SHP77 treated with DMSO at 0.1 percent for 48 hours (cell line): ENCODE measurements around the gene SNRPF.
"Not testable (repeated sequence)": the region's sequence is repeated elsewhere in the genome, so short reads cannot be mapped to it uniquely, and the experiment has no call there.

Experiments used
- DNase-seq: peaks from one replicate; lab custom pipeline; 2025; lab: John Stamatoyannopoulos, UW

Gene SNRPF

GRCh38 chr12:95858451-95859343 lies at the start of gene SNRPF:
SNRPF (plus strand) TSS chr12:95858952; CDS start chr12:95859074, 122 bp downstream.
- peak; percentile 83 for DNase-seq

GRCh38 chr12:95809000-95809680 lies 49.6 kb upstream of the SNRPF start:
- no peak for DNase-seq

- no peak for DNase-seq
These were observed 48.3 kb upstream of the SNRPF start for GRCh38 chr12:95810411-95810810.

GRCh38 chr12:95812155-95812554 lies 46.6 kb upstream of the SNRPF start:
- not testable (repeated sequence) for DNase-seq

GRCh38 chr12:95815632-95816212 lies 43.0 kb upstream of the SNRPF start:
- peak; percentile 41 for DNase-seq

- peak; percentile 4 for DNase-seq
These were observed 38.6 kb upstream of the SNRPF start for GRCh38 chr12:95820096-95820703.

- DNase-seq = no peak
These were observed 29.4 kb upstream of the SNRPF start for GRCh38 chr12:95829395-95829794.

- no peak for DNase-seq
These were observed 28.2 kb upstream of the SNRPF start for GRCh38 chr12:95830335-95831089.

GRCh38 chr12:95834572-95834971 lies 24.2 kb upstream of the SNRPF start:
- no peak for DNase-seq

- no peak for DNase-seq
These were observed 22.6 kb upstream of the SNRPF start for GRCh38 chr12:95836185-95836609.

- DNase-seq = no peak
These were observed 22.0 kb upstream of the SNRPF start for GRCh38 chr12:95836630-95837239.

GRCh38 chr12:95837240-95838038 lies 21.3 kb upstream of the SNRPF start:
- no peak for DNase-seq

GRCh38 chr12:95838125-95838524 lies 20.6 kb upstream of the SNRPF start:
- peak; percentile 65 for DNase-seq

- DNase-seq = not testable (repeated sequence)
These were observed 16.3 kb upstream of the SNRPF start for GRCh38 chr12:95842426-95842825.

GRCh38 chr12:95848575-95849388 lies 10.0 kb upstream of the SNRPF start:
- no peak for DNase-seq

- no peak for DNase-seq
These were observed 7.1 kb upstream of the SNRPF start for GRCh38 chr12:95851606-95852005.

GRCh38 chr12:95852133-95852532 lies 6.6 kb upstream of the SNRPF start:
- no peak for DNase-seq

GRCh38 chr12:95857156-95857555 lies 1.6 kb upstream of the SNRPF start:
- peak; percentile 74 for DNase-seq

GRCh38 chr12:95857799-95858198 lies 953 bp upstream of the SNRPF start:
- DNase-seq = no peak
